Right lobe of liver (tissue), 4 donors: ENCODE measurements around the gene SCN3B.

Experiments
- POLR2A ChIP-seq: fragments of 450-650 bp; IDR thresholded peaks from one replicate; pipeline ENCODE4 v1.6.1; 2017; ENCODE audit warnings: antibody characterized with exemption, mild to moderate bottlenecking
- TF ChIP-seq, protein P1 (sequence below), 4 donors: fragments of 200-600 bp in 3 of 4; fragments of 450-650 bp in 1 of 4; IDR thresholded peaks; one replicate each; pipeline versions ENCODE4 v1.5.1 to v1.8.0; 2016 to 2022; ENCODE audit warnings: antibody characterized with exemption in 4 of 4, mild to moderate bottlenecking in 2 of 4
- donor health status: DM: no; HTN: no; CAD: no.
- donor health status: DM: no; HTN: no; CAD: no.
- donor health status: DM: no; HTN: yes; CAD: no.

DNA sequence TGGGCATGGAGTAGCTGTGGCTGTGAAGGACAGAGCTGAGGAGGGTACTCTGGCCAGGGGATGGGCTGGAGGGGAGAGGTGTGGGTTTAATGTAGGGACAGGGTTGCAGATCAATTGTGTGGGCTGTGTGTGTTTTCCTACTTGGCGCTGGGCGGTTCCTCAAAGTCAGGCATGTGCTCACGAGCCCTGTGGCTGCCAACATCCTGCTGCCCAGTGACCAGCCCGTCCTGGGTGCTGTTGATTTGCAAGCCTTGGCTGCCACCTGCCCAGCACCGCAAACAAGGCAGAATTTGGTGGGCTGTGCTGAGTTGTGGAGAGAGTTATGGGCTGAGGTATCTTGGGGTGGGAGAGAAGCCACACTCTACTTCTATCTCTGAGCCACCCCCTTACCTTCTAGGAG, 69.2 kb downstream of the SCN3B start:
- TF ChIP-seq, protein P1, sequence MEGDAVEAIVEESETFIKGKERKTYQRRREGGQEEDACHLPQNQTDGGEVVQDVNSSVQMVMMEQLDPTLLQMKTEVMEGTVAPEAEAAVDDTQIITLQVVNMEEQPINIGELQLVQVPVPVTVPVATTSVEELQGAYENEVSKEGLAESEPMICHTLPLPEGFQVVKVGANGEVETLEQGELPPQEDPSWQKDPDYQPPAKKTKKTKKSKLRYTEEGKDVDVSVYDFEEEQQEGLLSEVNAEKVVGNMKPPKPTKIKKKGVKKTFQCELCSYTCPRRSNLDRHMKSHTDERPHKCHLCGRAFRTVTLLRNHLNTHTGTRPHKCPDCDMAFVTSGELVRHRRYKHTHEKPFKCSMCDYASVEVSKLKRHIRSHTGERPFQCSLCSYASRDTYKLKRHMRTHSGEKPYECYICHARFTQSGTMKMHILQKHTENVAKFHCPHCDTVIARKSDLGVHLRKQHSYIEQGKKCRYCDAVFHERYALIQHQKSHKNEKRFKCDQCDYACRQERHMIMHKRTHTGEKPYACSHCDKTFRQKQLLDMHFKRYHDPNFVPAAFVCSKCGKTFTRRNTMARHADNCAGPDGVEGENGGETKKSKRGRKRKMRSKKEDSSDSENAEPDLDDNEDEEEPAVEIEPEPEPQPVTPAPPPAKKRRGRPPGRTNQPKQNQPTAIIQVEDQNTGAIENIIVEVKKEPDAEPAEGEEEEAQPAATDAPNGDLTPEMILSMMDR (IDR thresholded peaks at IDR 0.05) = no peak
- TF ChIP-seq POLR2A = no peak
